ENCODE measurements around the gene ALKBH4.
"Not testable (repeated sequence)": the region's sequence is repeated elsewhere in the genome, so short reads cannot be mapped to it uniquely, and the experiment has no call there.

The ALKBH4 gene

GRCh38 chr7:102410918-102411317 is 53.7 kb downstream of the ALKBH4 start:
- FAIRE-seq (no peak), DNase-seq (ENCODE audit: insufficient read length, low spot score) (no peak)
- TF ChIP-seq POLR2A (IDR thresholded peaks at IDR 0.05; ENCODE audit: low read depth, low read length), result no peak

DNA sequence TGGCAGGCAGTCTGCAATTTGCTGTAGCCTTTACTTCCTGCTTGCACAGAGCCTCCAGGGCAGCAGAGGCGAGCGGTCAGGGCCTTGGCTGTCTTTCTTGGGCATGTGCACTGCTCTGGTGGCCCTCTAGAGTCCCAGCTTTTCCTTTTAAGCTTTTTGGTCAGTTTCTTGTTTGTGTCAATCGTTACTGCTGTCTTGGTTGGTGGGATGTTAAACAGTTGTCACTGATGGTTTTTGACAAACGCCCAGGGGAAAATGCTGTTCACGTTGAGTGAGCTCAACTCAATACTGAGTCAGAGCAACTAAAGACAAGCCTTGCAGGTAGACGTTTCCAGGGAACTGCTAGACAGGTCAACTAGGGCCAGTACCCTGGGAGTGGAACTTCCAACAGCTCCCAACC is 54.5 kb downstream of the ALKBH4 start:
- no peak for DNase-seq (ENCODE audit: insufficient read length, low spot score)
- no peak for FAIRE-seq
- TF ChIP-seq POLR2A (IDR thresholded peaks at IDR 0.05; ENCODE audit: low read depth, low read length), result no peak

- no peak for TF ChIP-seq POLR2A (IDR thresholded peaks at IDR 0.05; ENCODE audit: low read depth, low read length)
- DNase-seq (ENCODE audit: insufficient read length, low spot score) (no peak), FAIRE-seq (no peak)
Observed at GRCh38 chr7:102409340-102409739, 55.3 kb downstream of the ALKBH4 start.

DNA sequence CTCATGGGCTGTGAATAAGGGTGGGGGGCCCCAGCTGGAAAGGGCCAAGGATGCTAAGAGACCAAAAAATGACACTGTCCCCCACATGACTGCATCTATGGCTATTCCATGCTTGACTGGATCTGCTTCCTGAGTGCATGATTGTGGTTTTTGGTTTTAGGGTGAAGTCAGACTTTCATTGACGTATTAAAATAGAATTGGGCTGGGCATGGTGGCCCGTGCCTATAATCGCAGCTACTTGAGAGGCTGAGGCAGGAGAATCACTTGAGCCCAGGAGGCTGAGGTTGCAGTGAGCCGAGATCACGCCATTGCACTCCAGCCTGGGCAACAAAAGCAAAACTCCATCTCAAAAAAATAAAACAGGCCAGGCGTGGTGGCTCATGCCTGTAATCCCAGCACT is 56.1 kb downstream of the ALKBH4 start:
- not testable (repeated sequence) for DNase-seq (ENCODE audit: insufficient read length, low spot score); FAIRE-seq

GRCh38 chr7:102407910-102408309 is 56.8 kb downstream of the ALKBH4 start:
- no peak for TF ChIP-seq POLR2A (IDR thresholded peaks at IDR 0.05; ENCODE audit: low read depth, low read length)
- no peak for DNase-seq (ENCODE audit: insufficient read length, low spot score)
- no peak for FAIRE-seq

Measured in H54 (cell line).